Gastrocnemius medialis (tissue), 4 donors: ENCODE results near the gene NOBOX.

Experiments used
- POLR2A ChIP-seq, 2 donors: fragments of 450-650 bp; IDR thresholded peaks; one replicate each; pipeline ENCODE4 v1.6.1; 2017; ENCODE audit warnings: antibody characterized with exemption in 2 of 2, mild to moderate bottlenecking in 2 of 2, moderate library complexity in 2 of 2
- TF ChIP-seq, protein P1 (sequence below), 5 experiments: fragments of 450-650 bp in 3 of 5; fragments of 200-600 bp in 2 of 5; sonication (generic) in 2 of 5; IDR thresholded peaks in 4 of 5; conservative IDR thresholded peaks in 1 of 5; 1 replicate in 4 of 5; 2 replicates in 1 of 5; pipeline ENCODE4 v1.5.1; 2016 to 2019; ENCODE audit warnings: antibody characterized with exemption in 5 of 5, mild to moderate bottlenecking in 3 of 5, moderate library complexity in 3 of 5

DNA sequence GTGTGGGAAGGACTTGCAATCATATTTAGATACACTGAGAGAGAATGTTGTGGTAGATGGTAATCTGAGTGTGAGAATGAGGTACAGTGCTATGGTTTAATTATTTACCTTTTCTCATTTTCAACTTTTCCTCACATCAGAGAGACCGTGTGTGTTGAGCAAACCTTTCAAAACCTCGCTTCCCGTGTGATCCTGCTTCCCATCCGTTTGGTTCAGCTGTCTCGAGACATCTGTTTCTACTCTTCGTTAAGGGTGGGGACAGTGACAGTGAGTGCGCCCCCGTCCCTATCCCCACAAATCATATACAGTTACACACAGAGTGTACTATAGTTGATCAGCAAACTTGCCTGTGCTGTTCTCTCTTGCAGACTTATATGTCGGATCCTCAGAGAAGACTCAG is 33.0 kb upstream of the NOBOX start:
- TF ChIP-seq, protein P1, sequence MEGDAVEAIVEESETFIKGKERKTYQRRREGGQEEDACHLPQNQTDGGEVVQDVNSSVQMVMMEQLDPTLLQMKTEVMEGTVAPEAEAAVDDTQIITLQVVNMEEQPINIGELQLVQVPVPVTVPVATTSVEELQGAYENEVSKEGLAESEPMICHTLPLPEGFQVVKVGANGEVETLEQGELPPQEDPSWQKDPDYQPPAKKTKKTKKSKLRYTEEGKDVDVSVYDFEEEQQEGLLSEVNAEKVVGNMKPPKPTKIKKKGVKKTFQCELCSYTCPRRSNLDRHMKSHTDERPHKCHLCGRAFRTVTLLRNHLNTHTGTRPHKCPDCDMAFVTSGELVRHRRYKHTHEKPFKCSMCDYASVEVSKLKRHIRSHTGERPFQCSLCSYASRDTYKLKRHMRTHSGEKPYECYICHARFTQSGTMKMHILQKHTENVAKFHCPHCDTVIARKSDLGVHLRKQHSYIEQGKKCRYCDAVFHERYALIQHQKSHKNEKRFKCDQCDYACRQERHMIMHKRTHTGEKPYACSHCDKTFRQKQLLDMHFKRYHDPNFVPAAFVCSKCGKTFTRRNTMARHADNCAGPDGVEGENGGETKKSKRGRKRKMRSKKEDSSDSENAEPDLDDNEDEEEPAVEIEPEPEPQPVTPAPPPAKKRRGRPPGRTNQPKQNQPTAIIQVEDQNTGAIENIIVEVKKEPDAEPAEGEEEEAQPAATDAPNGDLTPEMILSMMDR (IDR thresholded peaks at IDR 0.05 in 4 of 5, conservative IDR thresholded peaks at IDR 0.05 in 1 of 5) = no peak
- TF ChIP-seq POLR2A (IDR thresholded peaks at IDR 0.05) = no peak
